ENCODE measurements around the gene PTPRD.

- TF ChIP-seq CTCF (conservative IDR thresholded peaks at IDR 0.05; ENCODE audit: low read depth, low read length) (no peak), EZH2 (IDR thresholded peaks at IDR 0.05; ENCODE audit: borderline replicate concordance, low read depth, low read length, poor library complexity, severe bottlenecking) (no peak)
These were observed 404.1 kb downstream of the PTPRD start for GRCh38 chr9:10208691-10209069.
